Psoas muscle (tissue), 8 donors: ENCODE data around the gene CREB1. TPM values are rescaled to one million over a fixed set of nuclear protein-coding genes. Genes with fewer than 3 reads are reported as not detected.

ENCODE experiments used
- ATAC-seq, 4 donors: fragments of 200-7000 bp; cut with Tn5 transposase; one replicate each; pipeline ENCODE4 v1.9.1; 2020; ENCODE audit warnings: moderate library complexity in 3 of 4, mild to moderate bottlenecking in 2 of 4
- DNase-seq, 2 donors: peaks; one replicate each; pipeline ENCODE4 v3.0.0-alpha.2; 2020
- H3K27ac ChIP-seq: fragments of 200-600 bp; one replicate; pipeline ENCODE4 v1.8.0; 2022
- H3K27me3 ChIP-seq, 3 donors: fragments of 200-600 bp in 1 of 3; one replicate each; pipeline versions ENCODE4 v1.6.1 to v1.8.0; 2013 to 2022; ENCODE audit warnings: low read length in 2 of 3, mild to moderate bottlenecking in 2 of 3, moderate library complexity in 1 of 3; ENCODE audit not compliant: insufficient read depth in 3 of 3
- H3K36me3 ChIP-seq, 2 donors: fragments of 200-600 bp in 1 of 2; one replicate each; pipeline versions ENCODE4 v1.6.1 to v1.8.0; 2013 to 2022; ENCODE audit warnings: low read depth in 1 of 2, mild to moderate bottlenecking in 1 of 2, moderate library complexity in 1 of 2; ENCODE audit not compliant: insufficient read depth in 1 of 2
- H3K4me1 ChIP-seq: fragments of 200-600 bp; one replicate; pipeline ENCODE4 v1.8.0; 2022
- H3K4me3 ChIP-seq: fragments of 200-600 bp; one replicate; pipeline ENCODE4 v1.8.0; 2022; ENCODE audit warnings: mild to moderate bottlenecking
- H3K9me3 ChIP-seq: fragments of 200-600 bp; one replicate; pipeline ENCODE4 v1.8.0; 2022
- WGBS, 3 donors: extraction: QIAGEN DNeasy Blood & Tissue Kit; methylation state at CpG; one replicate each; pipeline versions ENCODE4 v1.1.6 to v1.1.7; 2013; 5-methylcytosine and 5-hydroxymethylcytosine counted together
- intact Hi-C, 2 donors: fragments of 100-400 bp; cut with DNase I; formaldehyde crosslinking; loops; one replicate each; pipeline versions ENCODE4 v1.11.0 to v1.14.2; 2022
- polyA plus RNA-seq, 3 donors: library from polyadenylated mRNA; stranded (reverse); fragments of 200-250 nt; gene quantifications; one replicate each; pipeline ENCODE4 v1.2.3, GENCODE V29; 2013
- total RNA-seq, 4 donors: library from RNA; stranded (reverse); fragmentation: NEBNext Ultra II Directional in 2 of 4; extraction: Animal tissue kit (Norgen Biotek cat#: 25700) in 2 of 4; gene quantifications; one replicate each; pipeline versions ENCODE4 v1.2.1 to v1.2.4, GENCODE V29; 2021 to 2023
- TF ChIP-seq, protein P1 (sequence below): fragments of 200-600 bp; IDR thresholded peaks from one replicate; pipeline ENCODE4 v1.8.0; 2022; ENCODE audit warnings: antibody characterized with exemption
- donor health status: healthy with polysubstance abuse.
- donor health status: DM: no; HTN: no; CAD: no; lungs with moderate emphysema.
- donor health status: Bipolar disorder and iron deficiency.
- donor health status: healthy.
- donor health status: DM: yes; HTN: yes; CAD: no.
- donor health status: DM: no; HTN: no; CAD: no.
- donor health status: DM: no; HTN: no; CAD: no.
- donor health status: DM: yes; HTN: yes; CAD: no.

Gene CREB1
- total and polyA plus RNA-seq, 7 donors: 3.5 to 27.9 (median 18.4) TPM

DNA sequence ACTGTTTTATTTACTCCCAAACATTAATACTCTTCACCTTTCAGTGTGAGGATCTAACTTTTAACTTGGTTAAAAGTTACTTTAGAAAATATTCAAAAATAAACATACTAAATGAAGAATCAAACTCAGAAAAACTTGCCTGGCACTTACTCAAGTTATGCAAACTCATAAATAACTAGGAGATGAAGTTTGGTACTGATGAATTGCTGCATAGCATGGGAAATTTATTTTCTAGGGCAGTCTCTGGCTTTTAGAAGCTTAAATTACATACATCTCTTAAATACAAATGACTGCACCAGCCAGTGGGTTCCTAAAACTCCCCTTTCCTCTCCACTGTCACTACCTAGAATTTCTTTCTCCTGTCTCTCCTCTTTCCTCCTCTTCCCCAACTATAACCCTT lies 46.7 kb upstream of the CREB1 start:
- ATAC-seq (no peak), DNase-seq (no peak)
- intact Hi-C loops: no loop called here
- H3K36me3 ChIP-seq: no peaks in the 10 kb centered on the region
- no peaks in the 10 kb centered on the region for H3K9me3 ChIP-seq
- TF ChIP-seq, protein P1, sequence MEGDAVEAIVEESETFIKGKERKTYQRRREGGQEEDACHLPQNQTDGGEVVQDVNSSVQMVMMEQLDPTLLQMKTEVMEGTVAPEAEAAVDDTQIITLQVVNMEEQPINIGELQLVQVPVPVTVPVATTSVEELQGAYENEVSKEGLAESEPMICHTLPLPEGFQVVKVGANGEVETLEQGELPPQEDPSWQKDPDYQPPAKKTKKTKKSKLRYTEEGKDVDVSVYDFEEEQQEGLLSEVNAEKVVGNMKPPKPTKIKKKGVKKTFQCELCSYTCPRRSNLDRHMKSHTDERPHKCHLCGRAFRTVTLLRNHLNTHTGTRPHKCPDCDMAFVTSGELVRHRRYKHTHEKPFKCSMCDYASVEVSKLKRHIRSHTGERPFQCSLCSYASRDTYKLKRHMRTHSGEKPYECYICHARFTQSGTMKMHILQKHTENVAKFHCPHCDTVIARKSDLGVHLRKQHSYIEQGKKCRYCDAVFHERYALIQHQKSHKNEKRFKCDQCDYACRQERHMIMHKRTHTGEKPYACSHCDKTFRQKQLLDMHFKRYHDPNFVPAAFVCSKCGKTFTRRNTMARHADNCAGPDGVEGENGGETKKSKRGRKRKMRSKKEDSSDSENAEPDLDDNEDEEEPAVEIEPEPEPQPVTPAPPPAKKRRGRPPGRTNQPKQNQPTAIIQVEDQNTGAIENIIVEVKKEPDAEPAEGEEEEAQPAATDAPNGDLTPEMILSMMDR: no peak
- H3K4me1 ChIP-seq: peaks cover 19% of the 10 kb centered on the region
- peak overlapping the region; percentile 1 for H3K27ac ChIP-seq
- no peaks in the 10 kb centered on the region for H3K27me3 ChIP-seq
- H3K4me3 ChIP-seq: no peak overlapping the region

DNA sequence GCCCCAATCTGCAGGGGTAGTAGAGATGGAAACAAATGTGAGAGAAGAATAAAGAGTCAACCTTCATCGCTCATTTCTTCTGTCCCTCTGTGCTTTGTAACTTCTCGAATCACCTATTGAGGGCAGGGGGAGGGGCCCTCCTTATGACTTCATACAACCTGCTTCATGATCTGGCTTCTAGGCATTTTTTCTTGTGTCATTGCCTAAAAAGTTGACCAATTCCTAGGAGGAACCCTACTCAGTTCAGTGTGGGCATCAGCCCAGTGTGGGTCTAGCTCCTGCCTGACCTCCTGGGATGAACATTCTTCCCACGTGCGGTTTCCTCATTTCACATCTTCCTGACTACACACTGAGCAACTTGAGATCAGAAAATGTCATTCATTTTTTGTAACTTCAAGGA lies 46.3 kb upstream of the CREB1 start:
- Histone ChIP-seq H3K36me3 (no peaks in the 10 kb centered on the region), H3K4me1 (peaks cover 19% of the 10 kb centered on the region), H3K9me3 (no peaks in the 10 kb centered on the region), H3K27me3 (no peaks in the 10 kb centered on the region), H3K27ac (peak overlapping the region; percentile 1), H3K4me3 (no peak overlapping the region)
- intact Hi-C loops: no loop called here
- no peak for ATAC-seq
- TF ChIP-seq, protein P1: no peak
- no peak for DNase-seq
- WGBS, 3 donors: 77 to 83% (median 78%) methylated on average over 4 of the region's 4 CpGs

DNA sequence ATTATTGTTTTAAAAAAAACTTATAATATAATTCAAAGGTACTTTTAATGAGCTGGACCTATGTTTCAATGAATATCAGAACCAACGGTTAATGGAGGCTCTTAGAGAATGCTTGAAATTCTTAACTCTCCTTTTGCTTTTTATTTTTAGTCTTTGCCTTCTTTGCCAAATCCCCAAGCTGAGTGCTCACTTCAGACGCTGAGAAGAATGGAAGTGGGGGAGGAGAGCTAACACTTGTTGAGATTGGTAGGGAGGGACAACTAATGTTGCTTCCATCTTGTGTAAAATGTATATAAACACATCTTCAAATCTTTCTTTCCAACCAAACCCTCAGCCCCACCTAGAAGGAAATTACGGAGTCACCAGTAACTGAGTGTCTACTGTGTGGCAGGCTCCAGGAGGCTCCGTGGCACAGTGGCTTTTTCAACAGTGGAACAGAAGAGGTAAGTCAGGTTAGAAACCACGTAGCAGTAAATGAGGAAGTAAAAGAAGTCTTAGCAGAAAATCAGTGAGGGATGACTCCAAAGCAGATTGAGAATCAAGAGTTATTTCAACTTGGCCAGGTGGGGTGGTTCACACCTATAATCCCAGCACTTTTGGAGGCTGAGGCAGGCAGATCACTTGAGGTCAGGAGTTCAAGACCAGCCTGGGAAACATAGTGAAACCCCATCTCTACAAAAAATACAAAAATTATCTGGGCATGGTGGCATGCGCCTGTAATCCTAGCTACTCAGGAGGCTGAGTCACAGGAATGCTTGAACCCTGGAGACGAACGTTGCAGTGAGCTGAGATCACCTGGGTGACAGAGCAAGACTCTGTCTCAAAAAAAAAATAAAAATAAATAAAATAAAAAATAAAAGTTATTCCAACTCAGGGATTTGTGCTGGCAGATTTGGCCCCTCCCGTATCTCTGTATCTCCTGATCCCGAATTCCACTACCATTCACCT lies 45.0 kb upstream of the CREB1 start:
- no peaks in the 10 kb centered on the region for H3K27me3 ChIP-seq
- peaks cover 19% of the 10 kb centered on the region for H3K4me1 ChIP-seq
- H3K36me3 ChIP-seq: no peaks in the 10 kb centered on the region
- no peak for DNase-seq
- 60 to 71% (median 68%) methylated on average over 10 of the region's 10 CpGs for WGBS, 3 donors
- intact Hi-C loops: no loop called here
- TF ChIP-seq, protein P1: no peak
- H3K4me3 ChIP-seq: no peak overlapping the region
- H3K27ac ChIP-seq: no peak overlapping the region
- no peak for ATAC-seq
- no peaks in the 10 kb centered on the region for H3K9me3 ChIP-seq

DNA sequence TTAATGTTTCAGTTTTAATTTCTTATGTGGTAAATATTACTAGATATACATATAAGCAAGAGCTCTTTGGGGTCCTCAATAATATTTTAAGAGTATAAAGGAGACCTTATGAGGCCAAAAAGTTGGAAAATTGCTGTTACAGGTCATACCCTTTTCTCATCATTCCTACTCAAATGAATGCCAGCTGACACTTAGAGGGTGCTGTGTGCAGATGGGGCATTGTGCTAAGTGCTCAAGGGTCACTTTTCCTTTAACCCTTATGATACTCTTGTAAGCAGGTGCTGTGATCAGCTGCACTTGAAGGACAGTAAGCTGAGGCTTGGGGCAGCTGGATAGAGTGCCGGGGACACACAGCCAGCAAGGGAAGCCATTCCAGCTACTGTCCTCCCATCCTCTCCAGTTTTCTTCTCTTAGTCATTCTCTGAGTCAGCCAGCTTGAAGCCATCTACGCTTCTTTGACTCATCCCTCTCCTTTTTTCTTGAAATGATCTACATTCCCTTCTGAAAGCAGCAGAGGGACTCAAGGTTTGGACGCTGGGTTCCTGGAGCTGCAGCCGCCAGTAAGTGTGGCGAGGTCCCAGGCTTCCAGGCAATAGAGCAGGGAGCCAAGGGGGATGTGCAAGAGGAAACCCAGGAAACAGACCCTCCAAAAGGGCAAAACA lies 42.0 kb upstream of the CREB1 start:
- DNase-seq (peak in 1 of 2 donors; percentile 39), ATAC-seq (peak in 2 of 4 donors; percentile 22 to 73)
- Histone ChIP-seq H3K4me3 (no peak overlapping the region), H3K27me3 (no peaks in the 10 kb centered on the region), H3K36me3 (no peaks in the 10 kb centered on the region), H3K4me1 (peaks cover 10% of the 10 kb centered on the region), H3K27ac (no peak overlapping the region), H3K9me3 (no peaks in the 10 kb centered on the region)
- intact Hi-C loops: no loop called here
- TF ChIP-seq, protein P1: no peak
- WGBS, 3 donors: 50 to 70% (median 61%) methylated on average over 5 of the region's 5 CpGs
